ENCODE measurements around the gene OR2T11. TPM values are rescaled to one million over a fixed set of nuclear protein-coding genes. Genes with fewer than 3 reads are reported as not detected.

The OR2T11 gene
- not detected in 2 replicates for total RNA-seq

GRCh38 chr1:248634991-248635390 is at the start of gene OR2T11:
Gene OR2T11, minus strand, starts transcription at chr1:248635091. Its CDS starts 7,963 bp downstream, at chr1:248627128.

GRCh38 chr1:248655354-248655753 is 20.5 kb upstream of the OR2T11 start, which contains the start of gene OR2T27:
Gene OR2T27, minus strand, starts transcription at chr1:248655528. Its CDS starts 4,644 bp downstream, at chr1:248650884.

GRCh38 chr1:248645178-248645577 is 10.3 kb upstream of the OR2T11 start, which contains the start of gene OR2T35:
Gene OR2T35, minus strand, starts transcription at chr1:248645278. Its CDS starts 6,020 bp downstream, at chr1:248639258.

GRCh38 chr1:248597589-248597988 is 37.3 kb downstream of the OR2T11 start, which contains the start of gene OR2T10:
Gene OR2T10, minus strand, starts transcription at chr1:248597700. Its CDS starts 3,932 bp downstream, at chr1:248593768.

GRCh38 chr1:248574657-248575056 is 60.2 kb downstream of the OR2T11 start, which contains the start of gene OR2T34:
Gene OR2T34, minus strand, starts transcription at chr1:248574757. Its CDS starts 0 bp downstream, at chr1:248574757.

Other genes starting within 250 kb of the OR2T11 start
- gene OR2T1, start 232.0 kb downstream of the OR2T11 start, total RNA-seq = not detected in 2 replicates
- gene OR2T2, start 189.5 kb downstream of the OR2T11 start, total RNA-seq = not detected in 2 replicates
- not detected in 2 replicates for gene OR2T3, start 161.7 kb downstream of the OR2T11 start, total RNA-seq
- not detected in 2 replicates for gene OR2T5, start 146.5 kb downstream of the OR2T11 start, total RNA-seq
- gene OR2G6, start 127.0 kb downstream of the OR2T11 start, total RNA-seq = not detected in 2 replicates
- gene OR2T29, start 72.3 kb downstream of the OR2T11 start, total RNA-seq = not detected in 2 replicates
- not detected in 2 replicates for gene OR2T34, start 60.3 kb downstream of the OR2T11 start, total RNA-seq
- not detected in 2 replicates for gene OR2T10, start 37.4 kb downstream of the OR2T11 start, total RNA-seq
- not detected in 2 replicates for gene OR2T35, start 10.2 kb upstream of the OR2T11 start, total RNA-seq
- not detected in 2 replicates for gene OR2T27, start 20.4 kb upstream of the OR2T11 start, total RNA-seq
- not detected in 2 replicates for gene OR14I1, start 67.7 kb upstream of the OR2T11 start, total RNA-seq
- gene LYPD8, start 120.7 kb upstream of the OR2T11 start, total RNA-seq = not detected in 2 replicates
- gene SH3BP5L, start 190.8 kb upstream of the OR2T11 start, total RNA-seq = 21.5 and 26.3 TPM in 2 replicates
- gene ZNF672, start 203.1 kb upstream of the OR2T11 start, total RNA-seq = 13.8 and 18.9 TPM in 2 replicates
- gene ZNF692, start 224.0 kb upstream of the OR2T11 start, total RNA-seq = 4.9 and 16.6 TPM in 2 replicates

Data from bladder microvascular endothelial cell (primary cell).